ENCODE measurements around the gene SPIRE2. TPM values are rescaled to one million over a fixed set of nuclear protein-coding genes. Genes with fewer than 3 reads are reported as not detected.

Gene SPIRE2
- total RNA-seq, 4 donors from 2014 or later: 3.4 to 9.6 (median 4.3) TPM

GRCh38 chr16:89844739-89845339 is 16.6 kb downstream of the SPIRE2 start:
- Histone ChIP-seq H3K4me1 (no peaks in the 10 kb centered on the region), H3K4me3 (no peak overlapping the region), H3K36me3 (no peaks in the 10 kb centered on the region), H3K27ac (no peak overlapping the region), H3K9me3 (no peaks in the 10 kb centered on the region), H3K27me3 (no peaks in the 10 kb centered on the region)
- intact Hi-C loops (cut with DNase I): no loop called here
- no peak for DNase-seq
- 63 to 85% methylated on average over 2 to 7 of the region's 13 CpGs for WGBS, 2 donors
- TF ChIP-seq, protein P1, sequence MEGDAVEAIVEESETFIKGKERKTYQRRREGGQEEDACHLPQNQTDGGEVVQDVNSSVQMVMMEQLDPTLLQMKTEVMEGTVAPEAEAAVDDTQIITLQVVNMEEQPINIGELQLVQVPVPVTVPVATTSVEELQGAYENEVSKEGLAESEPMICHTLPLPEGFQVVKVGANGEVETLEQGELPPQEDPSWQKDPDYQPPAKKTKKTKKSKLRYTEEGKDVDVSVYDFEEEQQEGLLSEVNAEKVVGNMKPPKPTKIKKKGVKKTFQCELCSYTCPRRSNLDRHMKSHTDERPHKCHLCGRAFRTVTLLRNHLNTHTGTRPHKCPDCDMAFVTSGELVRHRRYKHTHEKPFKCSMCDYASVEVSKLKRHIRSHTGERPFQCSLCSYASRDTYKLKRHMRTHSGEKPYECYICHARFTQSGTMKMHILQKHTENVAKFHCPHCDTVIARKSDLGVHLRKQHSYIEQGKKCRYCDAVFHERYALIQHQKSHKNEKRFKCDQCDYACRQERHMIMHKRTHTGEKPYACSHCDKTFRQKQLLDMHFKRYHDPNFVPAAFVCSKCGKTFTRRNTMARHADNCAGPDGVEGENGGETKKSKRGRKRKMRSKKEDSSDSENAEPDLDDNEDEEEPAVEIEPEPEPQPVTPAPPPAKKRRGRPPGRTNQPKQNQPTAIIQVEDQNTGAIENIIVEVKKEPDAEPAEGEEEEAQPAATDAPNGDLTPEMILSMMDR (IDR thresholded peaks at IDR 0.05): no peak
- TF ChIP-seq POLR2A (IDR thresholded peaks at IDR 0.05): no peak

DNA sequence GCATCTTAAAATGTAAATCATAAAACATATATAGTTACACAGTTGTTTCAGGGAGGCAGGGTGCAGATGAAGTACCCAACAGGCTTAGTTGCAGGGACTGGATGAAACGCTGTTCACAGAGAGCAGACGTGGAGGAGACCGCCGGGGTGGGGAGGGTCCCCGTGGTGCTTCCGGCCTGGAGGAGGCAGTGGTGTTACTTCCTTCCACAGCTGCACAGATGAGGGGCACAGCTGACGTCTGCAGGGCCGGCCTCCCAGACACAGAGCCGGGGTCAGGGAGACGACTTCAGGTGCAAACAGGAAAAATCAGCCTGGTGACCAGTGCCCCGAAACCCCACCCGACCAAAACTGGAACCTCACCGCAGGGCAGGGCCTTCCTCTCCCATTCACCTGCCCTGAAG is 17.1 kb downstream of the SPIRE2 start:
- TF ChIP-seq, protein P1 (IDR thresholded peaks at IDR 0.05): no peak
- TF ChIP-seq POLR2A (IDR thresholded peaks at IDR 0.05): no peak
- no peaks in the 10 kb centered on the region for H3K9me3 ChIP-seq
- H3K4me3 ChIP-seq: no peak overlapping the region
- intact Hi-C loops (cut with DNase I): no loop called here
- no peak overlapping the region for H3K27ac ChIP-seq
- no peak for DNase-seq
- no peaks in the 10 kb centered on the region for H3K4me1 ChIP-seq
- H3K27me3 ChIP-seq: no peaks in the 10 kb centered on the region
- H3K36me3 ChIP-seq: no peaks in the 10 kb centered on the region
- 63 to 71% methylated on average over 13 of the region's 13 CpGs for WGBS, 2 donors

DNA sequence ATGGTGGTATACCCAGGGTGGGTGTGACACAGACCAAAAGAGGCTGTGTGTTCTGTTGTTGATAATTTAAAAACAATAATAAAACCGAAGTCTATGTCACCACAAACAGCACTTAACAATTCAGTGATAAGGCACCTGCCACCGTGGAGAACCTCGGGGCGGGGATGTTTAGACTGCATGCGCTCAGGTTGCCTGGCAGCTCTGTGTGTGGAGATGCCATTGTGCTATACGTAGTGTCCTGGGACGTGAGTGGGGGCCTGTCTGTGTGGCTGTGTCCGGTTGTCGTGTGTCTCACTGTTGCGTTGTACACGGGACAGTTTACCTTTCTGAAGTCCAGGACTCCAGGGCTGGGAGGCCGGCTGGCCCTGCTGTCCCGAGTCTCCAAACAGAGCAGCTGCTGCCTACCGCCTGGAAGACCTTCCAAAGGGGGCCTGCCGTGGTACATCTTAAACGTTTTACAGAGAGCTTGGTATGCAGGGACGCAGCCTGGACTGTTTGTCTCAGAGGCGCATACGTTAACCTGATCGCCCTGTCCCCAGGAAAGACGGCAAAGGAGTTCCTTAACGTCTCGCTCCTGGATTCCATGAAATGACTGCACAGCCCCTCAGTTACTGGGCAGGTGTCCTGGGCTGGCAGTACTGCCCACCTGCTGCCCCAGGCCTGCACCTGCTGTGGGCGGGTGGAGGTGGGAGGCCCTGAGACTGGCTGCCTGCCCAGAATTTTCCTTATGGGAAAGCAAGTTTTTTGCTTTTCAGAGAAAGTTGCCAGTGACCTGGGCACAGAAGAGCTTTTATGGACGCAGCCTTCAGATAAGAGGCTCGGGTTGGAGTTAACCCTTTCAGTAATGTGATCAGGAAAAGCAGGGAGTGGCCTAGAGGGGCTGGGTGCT is 19.0 kb downstream of the SPIRE2 start:
- Histone ChIP-seq H3K27ac (no peak overlapping the region), H3K4me3 (no peak overlapping the region), H3K27me3 (no peaks in the 10 kb centered on the region), H3K36me3 (no peaks in the 10 kb centered on the region), H3K4me1 (no peaks in the 10 kb centered on the region), H3K9me3 (no peaks in the 10 kb centered on the region)
- 73 to 77% methylated on average over 6 to 8 of the region's 26 CpGs for WGBS, 2 donors
- no peak for DNase-seq
- intact Hi-C loops (cut with DNase I): no loop called here
- TF ChIP-seq, protein P1 (IDR thresholded peaks at IDR 0.05): no peak

DNA sequence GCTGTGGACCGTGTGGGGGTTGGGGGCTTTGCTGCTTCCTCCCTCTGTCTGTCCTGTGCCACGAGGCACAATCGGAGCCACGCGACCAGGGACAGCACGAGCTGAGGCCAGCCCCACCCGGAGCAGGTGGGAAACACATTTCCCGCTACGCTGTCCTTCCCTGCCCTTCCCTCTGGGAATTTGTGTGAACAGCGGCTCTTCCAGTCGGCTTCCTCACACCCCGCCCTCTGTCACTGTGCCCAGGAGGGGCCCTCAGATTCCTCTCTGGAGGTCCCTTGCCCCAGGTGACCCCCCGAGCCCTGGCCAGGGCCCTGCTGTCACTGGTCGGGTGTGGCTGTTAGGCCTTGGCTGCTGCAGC is 19.6 kb downstream of the SPIRE2 start:
- Histone ChIP-seq H3K27me3 (no peaks in the 10 kb centered on the region), H3K4me1 (no peaks in the 10 kb centered on the region), H3K36me3 (no peaks in the 10 kb centered on the region), H3K27ac (no peak overlapping the region), H3K9me3 (no peaks in the 10 kb centered on the region), H3K4me3 (no peak overlapping the region)
- intact Hi-C loops (cut with DNase I): no loop called here
- WGBS, 2 donors: 71 to 80% methylated on average over 4 to 10 of the region's 14 CpGs
- TF ChIP-seq, protein P1 (IDR thresholded peaks at IDR 0.05): no peak
- no peak for TF ChIP-seq POLR2A (IDR thresholded peaks at IDR 0.05)
- DNase-seq: no peak

DNA sequence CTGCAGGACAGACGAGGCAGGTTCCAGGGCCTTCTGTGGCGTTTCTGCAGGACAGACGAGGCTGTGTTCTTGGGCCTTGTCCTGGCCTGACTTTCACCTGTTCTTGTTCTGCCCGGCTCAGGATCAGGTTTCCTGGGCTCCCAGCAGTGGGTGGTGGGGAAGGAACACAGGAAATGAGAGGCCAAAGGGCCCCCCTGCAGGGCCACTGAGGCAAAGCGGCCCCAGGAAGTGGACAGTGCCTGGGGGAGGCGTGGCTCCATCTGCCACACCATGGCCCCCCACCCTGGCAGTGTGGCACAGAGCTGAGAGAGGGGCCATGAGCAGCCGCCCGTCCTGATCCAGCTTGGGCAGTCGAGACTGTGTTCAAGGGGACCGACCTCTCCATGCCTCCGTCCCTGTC is 20.7 kb downstream of the SPIRE2 start:
- Histone ChIP-seq H3K9me3 (no peaks in the 10 kb centered on the region), H3K27ac (no peak overlapping the region), H3K36me3 (no peaks in the 10 kb centered on the region), H3K4me3 (no peak overlapping the region), H3K27me3 (no peaks in the 10 kb centered on the region), H3K4me1 (no peaks in the 10 kb centered on the region)
- 86 to 98% methylated on average over 5 to 8 of the region's 11 CpGs for WGBS, 2 donors
- intact Hi-C loops (cut with DNase I): no loop called here
- no peak for DNase-seq
- no peak for TF ChIP-seq POLR2A (IDR thresholded peaks at IDR 0.05)
- TF ChIP-seq, protein P1 (IDR thresholded peaks at IDR 0.05): no peak
